ENCODE results near the gene GCK.

GRCh38 chr7:44128721-44129582, 60.3 kb downstream of the GCK start:
- no peak for TF ChIP-seq CTCF (IDR thresholded peaks at IDR 0.05)
- no peak for TF ChIP-seq RAD21 (IDR thresholded peaks at IDR 0.05; ENCODE audit: low read length)
- TF ChIP-seq MAX (IDR thresholded peaks at IDR 0.05; ENCODE audit: low read depth): no peak
- no peak for TF ChIP-seq SMC3 (IDR thresholded peaks at IDR 0.05; ENCODE audit: low read depth, low read length)
- TF ChIP-seq YY1 (IDR thresholded peaks at IDR 0.05; ENCODE audit: low read depth): no peak
- no peak for TF ChIP-seq EZH2phosphoT487 (IDR thresholded peaks at IDR 0.05; ENCODE audit: borderline replicate concordance, low read depth)
- TF ChIP-seq SIN3A (IDR thresholded peaks at IDR 0.05; ENCODE audit: borderline replicate concordance, low read depth, low read length): no peak

Data from SK-N-SH (cell line).